Naive thymus-derived CD4-positive, alpha-beta T cell (primary cell): Measurements from ENCODE around the gene PRSS27. TPM values are rescaled to one million over a fixed set of nuclear protein-coding genes. Genes with fewer than 3 reads are reported as not detected.
A peak's percentile ranks its signal among the peaks of the same experiment; 100 is the strongest.
"Not testable (repeated sequence)": the region's sequence is repeated elsewhere in the genome, so short reads cannot be mapped to it uniquely, and the experiment has no call there.

Source experiments
- ATAC-seq: fragments of 150-1000 bp; cut with Tn5 transposase; 2 replicates; pipeline ENCODE4 v1.10.0; 2021; ENCODE audit warnings: mild to moderate bottlenecking, moderate library complexity
- CTCF ChIA-PET: fragments of 350-600 bp; sonication (Branson Sonifier 250); formaldehyde crosslinking; loops from one replicate; lab custom pipeline; 2021; ENCODE audit warnings: antibody characterized with exemption; lab: Charles Lee
- POLR2A ChIA-PET: fragments of 350-600 bp; sonication (Branson Sonifier 250); formaldehyde crosslinking; loops from one replicate; lab custom pipeline; 2021; ENCODE audit warnings: antibody characterized with exemption, inconsistent platforms; lab: Charles Lee
- DNase-seq, 9 donors: peaks; one replicate each; pipeline versions ENCODE4 v3.0.0 to v3.0.0-alpha.2; 2020 to 2022; ENCODE audit warnings: mixed read lengths in 1 of 9
- H3K27ac ChIP-seq: one replicate; pipeline ENCODE4 v1.7.0; 2013; ENCODE audit warnings: mild to moderate bottlenecking, low read depth, low read length, moderate library complexity
- H3K27me3 ChIP-seq, 2 donors: one replicate each; pipeline ENCODE4 v1.7.0; 2013; ENCODE audit warnings: low read length in 2 of 2, mild to moderate bottlenecking in 2 of 2, moderate library complexity in 2 of 2; ENCODE audit not compliant: control insufficient read depth in 2 of 2, insufficient read depth in 2 of 2
- H3K36me3 ChIP-seq, 3 experiments: 1 replicate in 2 of 3; 2 replicates in 1 of 3; pipeline ENCODE4 v1.7.0; 2013; ENCODE audit warnings: low read length in 3 of 3, mild to moderate bottlenecking in 3 of 3, moderate library complexity in 1 of 3; ENCODE audit not compliant: insufficient read depth in 3 of 3, control insufficient read depth in 2 of 3
- H3K4me1 ChIP-seq, 2 donors: one replicate each; pipeline ENCODE4 v1.7.0; 2013; ENCODE audit warnings: low read length in 2 of 2, mild to moderate bottlenecking in 2 of 2, moderate library complexity in 1 of 2; ENCODE audit not compliant: control insufficient read depth in 2 of 2, insufficient read depth in 2 of 2
- H3K4me3 ChIP-seq: 2 replicates; pipeline ENCODE4 v1.7.0; 2013; ENCODE audit warnings: mild to moderate bottlenecking, low read length
- H3K9me3 ChIP-seq, 3 experiments: 1 replicate in 2 of 3; 2 replicates in 1 of 3; pipeline ENCODE4 v1.7.0; 2013; ENCODE audit warnings: low read length in 3 of 3; ENCODE audit not compliant: control insufficient read depth in 2 of 3
- H3K27ac Mint-ChIP-seq, 9 donors: one replicate each; pipeline ENCODE4 v1.8.0; 2020 to 2022; ENCODE audit warnings: mixed read lengths in 9 of 9, mild to moderate bottlenecking in 8 of 9, moderate library complexity in 5 of 9, inconsistent platforms in 2 of 9
- H3K27me3 Mint-ChIP-seq, 5 donors: one replicate each; pipeline ENCODE4 v1.8.0; 2021 to 2022; ENCODE audit warnings: mixed read lengths in 5 of 5, mild to moderate bottlenecking in 1 of 5
- H3K36me3 Mint-ChIP-seq, 5 donors: one replicate each; pipeline ENCODE4 v1.8.0; 2020 to 2022; ENCODE audit warnings: mixed read lengths in 5 of 5, mild to moderate bottlenecking in 3 of 5, inconsistent platforms in 1 of 5
- H3K4me1 Mint-ChIP-seq, 7 donors: one replicate each; pipeline ENCODE4 v1.8.0; 2020 to 2022; ENCODE audit warnings: mixed read lengths in 7 of 7, mild to moderate bottlenecking in 3 of 7, inconsistent platforms in 1 of 7
- H3K4me3 Mint-ChIP-seq, 10 donors: one replicate each; pipeline ENCODE4 v1.8.0; 2020 to 2022; ENCODE audit warnings: mild to moderate bottlenecking in 10 of 10, mixed read lengths in 10 of 10, moderate library complexity in 6 of 10, inconsistent platforms in 2 of 10
- H3K9me3 Mint-ChIP-seq, 11 donors: one replicate each; pipeline ENCODE4 v1.8.0; 2020 to 2022; ENCODE audit warnings: mixed read lengths in 11 of 11, mild to moderate bottlenecking in 4 of 11, inconsistent platforms in 1 of 11, moderate library complexity in 1 of 11
- intact Hi-C, 2 donors: fragments of 100-400 bp; cut with micrococcal nuclease; formaldehyde crosslinking; loops; one replicate each; pipeline ENCODE4 v1.15.1; 2023
- polyA plus RNA-seq, 2 donors: library from polyadenylated mRNA; unstranded; fragments of 300-500 nt; fragmentation: Illumina TruSeq; gene quantifications; one replicate each; pipeline ENCODE4 v1.2.3, GENCODE V29; 2021
- total RNA-seq, 6 experiments: library from RNA in 5 of 6; stranded (reverse) in 5 of 6; gene quantifications; 1 replicate in 5 of 6; 2 replicates in 1 of 6; pipeline ENCODE4 v1.2.3 and lab custom pipeline; 2021 to 2026

The PRSS27 gene
- total and polyA plus RNA-seq, 7 experiments from 2014 or later: 0.32 to 1.6 (median 0.72) TPM; not detected in 1

DNA sequence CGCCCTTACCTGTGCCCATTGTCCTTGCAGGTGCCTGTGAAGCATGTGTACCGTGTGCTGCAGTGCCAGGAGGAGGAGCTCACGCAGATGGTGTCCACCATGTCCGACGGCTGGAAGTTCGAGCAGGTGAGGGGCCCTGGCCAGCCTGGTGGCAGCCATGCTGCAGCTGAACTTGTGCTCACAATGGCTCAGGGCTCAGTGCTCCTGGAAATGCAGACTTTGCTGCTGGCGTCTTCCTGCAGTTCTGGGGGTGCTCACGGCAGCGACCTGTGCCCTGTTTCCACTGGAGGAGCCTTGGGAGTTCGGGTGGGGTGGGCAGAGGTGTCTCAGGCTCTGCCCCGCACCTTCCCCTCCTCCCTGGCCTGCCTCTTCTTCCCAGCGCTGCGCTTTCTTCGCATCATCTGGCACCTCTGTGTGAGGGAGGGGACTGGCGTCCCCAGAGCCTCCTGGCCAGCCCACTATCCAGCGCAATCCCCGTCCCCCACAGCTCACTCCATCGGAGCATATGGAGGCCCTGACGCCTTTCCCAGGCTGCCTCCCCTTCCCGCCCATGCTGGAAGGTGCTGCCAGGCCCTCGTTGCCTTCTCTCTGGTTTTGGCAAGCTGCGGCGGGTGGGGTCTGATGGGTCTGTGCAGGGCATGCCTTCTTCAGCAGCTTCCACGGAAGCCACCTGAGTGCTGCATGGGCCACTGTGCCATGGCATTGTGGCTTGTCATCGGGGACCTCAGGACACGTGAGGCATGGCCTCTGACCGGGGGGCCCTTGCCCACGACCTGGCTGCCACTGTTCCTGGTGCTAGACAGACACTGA lies 20.0 kb downstream of the PRSS27 start:
- no peak for ATAC-seq
- no peaks in the 10 kb centered on the region for H3K9me3 Mint-ChIP-seq
- Histone ChIP-seq H3K27me3 (no peaks in the 10 kb centered on the region), H3K9me3 (no peaks in the 10 kb centered on the region), H3K36me3 (peaks cover 0 to 83% (median 13%) of the 10 kb centered on the region in 3 experiments), H3K4me1 (no peaks in the 10 kb centered on the region), H3K27ac (no peak overlapping the region), H3K4me3 (no peak overlapping the region)
- H3K36me3 Mint-ChIP-seq: peaks cover 0 to 13% (median 0%) of the 10 kb centered on the region in 5 donors
- H3K4me1 Mint-ChIP-seq: peaks cover 0 to 5% (median 0%) of the 10 kb centered on the region in 7 donors
- CTCF ChIA-PET: no interaction called here
- POLR2A ChIA-PET: interaction anchor here (0.6 to 1.3 kb wide), 3 partner anchors 13 to 277 kb away, joined by 3 read pairs; no protein-coding TSS in a partner anchor
- H3K27me3 Mint-ChIP-seq: no peaks in the 10 kb centered on the region
- no peak overlapping the region for H3K4me3 Mint-ChIP-seq
- intact Hi-C loops: no loop called here
- H3K27ac Mint-ChIP-seq: no peak overlapping the region
- no peak for DNase-seq

DNA sequence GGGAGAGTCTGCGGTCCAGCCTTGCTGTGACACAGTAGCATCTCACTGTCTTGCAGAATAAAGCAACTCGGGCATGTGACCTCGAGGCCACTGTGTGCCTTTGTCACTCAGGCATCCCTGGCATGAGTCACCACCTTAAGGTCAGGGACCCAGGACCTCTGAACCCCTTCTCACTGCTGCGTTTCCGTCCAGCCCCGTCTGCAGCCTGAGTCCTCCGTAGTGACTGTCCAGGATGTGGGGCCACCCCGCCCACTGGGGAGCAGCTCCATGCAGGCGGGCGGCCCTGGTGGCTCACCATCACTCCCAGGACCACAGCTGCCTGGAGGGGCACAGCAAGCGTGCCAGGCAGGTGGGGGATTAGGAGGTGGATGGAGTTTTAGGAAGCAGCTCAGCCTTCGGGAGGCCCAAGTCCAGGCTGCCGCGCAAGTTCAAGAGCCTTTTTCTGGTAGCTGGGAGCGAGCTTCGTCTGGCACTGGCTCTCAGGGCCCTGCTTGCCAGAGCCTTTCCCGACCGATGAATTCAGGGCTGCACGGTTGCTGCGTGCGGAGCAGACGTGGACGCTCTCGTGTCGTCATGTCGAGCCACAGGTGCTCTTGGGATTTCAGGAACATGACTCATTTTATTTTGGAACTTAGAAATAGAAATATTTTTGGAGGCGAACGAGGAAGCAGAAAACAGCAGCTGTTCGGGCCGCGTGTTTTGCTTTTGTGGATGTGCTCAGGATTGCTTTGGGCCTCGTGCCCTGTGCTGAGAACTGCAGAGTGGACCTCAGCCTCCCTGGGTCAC lies 20.9 kb downstream of the PRSS27 start:
- Histone ChIP-seq H3K36me3 (peaks cover 0 to 75% (median 13%) of the 10 kb centered on the region in 3 experiments), H3K27ac (no peak overlapping the region), H3K4me3 (no peak overlapping the region), H3K9me3 (no peaks in the 10 kb centered on the region), H3K4me1 (no peaks in the 10 kb centered on the region), H3K27me3 (no peaks in the 10 kb centered on the region)
- no peak for DNase-seq
- H3K4me1 Mint-ChIP-seq: peaks cover 0 to 5% (median 0%) of the 10 kb centered on the region in 7 donors
- H3K36me3 Mint-ChIP-seq: peaks cover 0 to 13% (median 0%) of the 10 kb centered on the region in 5 donors
- CTCF ChIA-PET: no interaction called here
- no peaks in the 10 kb centered on the region for H3K9me3 Mint-ChIP-seq
- POLR2A ChIA-PET: no interaction called here
- H3K4me3 Mint-ChIP-seq: no peak overlapping the region
- H3K27ac Mint-ChIP-seq: peak overlapping the region in 1 of 9 donors; percentile 62
- ATAC-seq: no peak
- intact Hi-C loops: no loop called here
- H3K27me3 Mint-ChIP-seq: no peaks in the 10 kb centered on the region

DNA sequence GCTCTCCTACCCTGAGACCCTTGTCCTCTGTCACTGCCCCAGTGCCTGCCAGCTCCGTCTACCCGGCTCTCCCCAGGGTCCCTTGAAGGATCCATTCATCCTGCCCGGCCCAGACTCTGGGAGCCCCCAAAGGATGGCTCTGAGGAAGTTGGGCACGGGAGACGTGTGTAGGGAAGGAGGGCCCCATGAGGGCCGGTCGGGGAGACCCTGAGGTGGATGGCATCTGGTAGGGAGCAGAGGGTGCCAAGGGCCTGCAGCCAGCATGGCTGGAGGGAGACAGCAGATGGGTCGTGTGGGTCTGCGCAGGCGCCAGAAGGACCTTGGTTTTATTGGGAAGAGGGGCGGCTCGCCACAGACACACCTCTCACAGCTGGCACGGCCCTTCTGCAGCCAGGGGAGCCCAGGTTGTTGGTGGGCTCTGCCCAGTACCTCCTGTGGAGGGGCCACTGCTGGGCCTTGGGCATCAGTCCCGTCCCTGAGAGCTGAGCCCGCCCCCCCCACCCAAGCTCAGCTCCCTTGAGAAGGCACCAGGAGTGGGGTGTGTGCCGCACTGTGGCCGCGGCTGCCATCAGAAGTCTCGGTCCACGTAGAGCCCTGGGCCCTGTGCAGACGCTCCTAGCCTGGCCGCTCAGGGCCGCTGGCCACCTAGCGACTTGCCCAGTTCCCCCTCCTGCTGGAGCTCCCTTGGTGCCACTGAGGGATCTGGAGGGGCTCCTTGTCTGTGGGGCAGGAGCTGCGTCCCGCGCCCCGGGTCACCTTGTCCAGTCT lies 21.7 kb downstream of the PRSS27 start:
- no peaks in the 10 kb centered on the region for H3K9me3 ChIP-seq
- peaks cover 0 to 9% (median 0%) of the 10 kb centered on the region in 7 donors for H3K4me1 Mint-ChIP-seq
- no peak overlapping the region for H3K27ac ChIP-seq
- ATAC-seq (no peak), DNase-seq (no peak)
- H3K27ac Mint-ChIP-seq: no peak overlapping the region
- peaks cover 0 to 66% (median 13%) of the 10 kb centered on the region in 3 experiments for H3K36me3 ChIP-seq
- H3K4me3 Mint-ChIP-seq: no peak overlapping the region
- no peak overlapping the region for H3K4me3 ChIP-seq
- H3K4me1 ChIP-seq: no peaks in the 10 kb centered on the region
- H3K9me3 Mint-ChIP-seq: no peaks in the 10 kb centered on the region
- no peaks in the 10 kb centered on the region for H3K27me3 ChIP-seq
- intact Hi-C loops: no loop called here
- no peaks in the 10 kb centered on the region for H3K27me3 Mint-ChIP-seq
- H3K36me3 Mint-ChIP-seq: peaks cover 0 to 13% (median 0%) of the 10 kb centered on the region in 5 donors
- ChIA-PET CTCF (no interaction called here), POLR2A (no interaction called here)

DNA sequence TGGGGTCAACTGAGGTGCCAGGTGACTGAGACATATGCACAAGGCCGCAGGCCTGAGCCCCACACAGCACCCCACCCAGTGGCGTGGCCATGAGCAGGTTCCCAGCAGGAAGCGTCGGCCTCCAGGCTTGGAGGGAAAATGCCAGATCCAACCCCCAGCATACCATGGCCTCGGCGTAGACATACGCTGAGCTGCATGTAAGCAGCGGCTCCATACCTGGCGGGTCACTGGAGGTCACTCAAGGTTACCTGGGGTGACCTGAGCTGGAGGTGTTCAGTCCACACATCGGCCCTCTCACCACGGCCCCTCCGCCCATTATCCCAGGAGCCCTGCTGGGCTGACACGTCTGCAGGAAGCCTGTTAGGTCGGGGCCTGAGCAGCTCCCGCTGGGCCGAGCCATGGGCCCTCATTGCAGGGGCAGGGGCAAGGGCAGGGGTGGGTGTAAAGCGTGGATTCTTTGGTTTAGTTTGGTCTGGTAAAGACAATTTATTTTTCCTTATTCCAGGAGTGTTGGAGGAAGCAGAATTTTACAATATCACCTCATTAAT lies 22.5 kb downstream of the PRSS27 start:
- DNase-seq: no peak
- Mint-ChIP-seq H3K27ac (no peak overlapping the region), H3K4me1 (peaks cover 0 to 9% (median 0%) of the 10 kb centered on the region in 7 donors), H3K4me3 (no peak overlapping the region), H3K36me3 (peaks cover 0 to 13% (median 0%) of the 10 kb centered on the region in 5 donors), H3K9me3 (no peaks in the 10 kb centered on the region), H3K27me3 (no peaks in the 10 kb centered on the region)
- Histone ChIP-seq H3K4me1 (no peaks in the 10 kb centered on the region), H3K36me3 (peaks cover 0 to 59% (median 13%) of the 10 kb centered on the region in 3 experiments), H3K4me3 (no peak overlapping the region), H3K27ac (no peak overlapping the region), H3K9me3 (no peaks in the 10 kb centered on the region), H3K27me3 (no peaks in the 10 kb centered on the region)
- intact Hi-C loops: no loop called here
- ChIA-PET CTCF (no interaction called here), POLR2A (interaction anchor here (0.9 kb wide), 1 partner anchor 15 kb away, joined by 3 read pairs; the partner anchor contains the start of gene KCTD5)
- ATAC-seq: no peak

DNA sequence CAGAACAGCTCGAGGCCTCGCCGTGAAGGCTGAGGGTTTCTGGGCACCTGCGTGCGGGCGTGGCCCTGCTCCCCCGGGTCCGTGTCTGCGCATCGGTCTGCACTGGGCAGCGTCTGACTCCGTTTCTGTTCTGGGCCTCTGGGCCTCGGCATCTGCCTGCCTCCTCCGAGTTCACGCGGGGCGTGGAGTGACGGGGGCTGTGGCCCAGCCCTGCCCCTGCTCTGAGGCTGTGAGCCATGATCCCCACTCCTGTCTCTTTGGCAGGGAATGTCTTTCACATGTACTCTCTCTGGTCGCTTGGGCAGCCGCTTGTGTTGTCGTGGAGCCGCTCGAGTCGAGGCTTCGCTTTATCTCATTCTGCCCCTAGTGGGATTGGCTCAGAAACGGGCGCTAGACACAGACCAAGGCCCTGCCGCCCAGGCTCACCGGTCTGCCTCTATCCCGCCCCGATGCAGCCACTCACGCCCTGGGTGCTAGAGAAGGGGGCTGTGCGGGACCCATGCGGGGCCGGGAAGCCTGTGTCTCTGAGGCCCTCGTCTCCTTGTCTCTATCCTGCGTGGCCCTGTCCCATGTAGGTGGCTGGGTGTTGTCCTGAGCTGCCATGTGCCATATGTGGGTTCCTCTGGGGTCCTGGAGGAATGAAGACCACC lies 23.3 kb downstream of the PRSS27 start:
- H3K27me3 Mint-ChIP-seq, intact Hi-C loops, H3K4me1 ChIP-seq, CTCF ChIA-PET, DNase-seq, H3K27ac ChIP-seq, H3K4me3 ChIP-seq, H3K27me3 ChIP-seq, H3K4me1 Mint-ChIP-seq, H3K4me3 Mint-ChIP-seq, H3K9me3 ChIP-seq, H3K9me3 Mint-ChIP-seq, ATAC-seq: not testable (repeated sequence)
- Mint-ChIP-seq H3K36me3 (peaks cover 0 to 13% (median 0%) of the 10 kb centered on the region in 5 donors), H3K27ac (peak overlapping the region in 1 of 9 donors; percentile 72)
- POLR2A ChIA-PET: interaction anchor here (0.9 kb wide), 1 partner anchor 14 kb away, joined by 3 read pairs; the partner anchor contains the start of gene KCTD5
- H3K36me3 ChIP-seq: peaks cover 0 to 59% (median 13%) of the 10 kb centered on the region in 3 experiments
